Osteocyte (in vitro differentiated cells): Measurements from ENCODE around the gene SHOC1. TPM values are rescaled to one million over a fixed set of nuclear protein-coding genes. Genes with fewer than 3 reads are reported as not detected.

Experiments
- DNase-seq: peaks from one replicate; pipeline ENCODE4 v3.0.0; 2021; ENCODE audit warnings: mixed read lengths; ENCODE audit not compliant: unreplicated experiment; ENCODE audit errors: extremely low spot score
- H3K27ac Mint-ChIP-seq: one replicate; pipeline ENCODE4 v1.8.0; 2021; ENCODE audit warnings: mild to moderate bottlenecking, mixed read lengths; ENCODE audit not compliant: unreplicated experiment
- H3K27me3 Mint-ChIP-seq: one replicate; pipeline ENCODE4 v1.8.0; 2021; ENCODE audit warnings: mixed read lengths; ENCODE audit not compliant: unreplicated experiment
- H3K36me3 Mint-ChIP-seq: one replicate; pipeline ENCODE4 v1.8.0; 2021; ENCODE audit warnings: mixed read lengths; ENCODE audit not compliant: unreplicated experiment
- H3K4me1 Mint-ChIP-seq: one replicate; pipeline ENCODE4 v1.8.0; 2021; ENCODE audit warnings: mixed read lengths; ENCODE audit not compliant: unreplicated experiment
- H3K4me3 Mint-ChIP-seq: one replicate; pipeline ENCODE4 v1.8.0; 2021; ENCODE audit warnings: mild to moderate bottlenecking, moderate library complexity, mixed read lengths; ENCODE audit not compliant: unreplicated experiment
- H3K9me3 Mint-ChIP-seq: one replicate; pipeline ENCODE4 v1.8.0; 2021; ENCODE audit warnings: mixed read lengths; ENCODE audit not compliant: unreplicated experiment
- long read RNA-seq: library from polyadenylated mRNA; unstranded; transcript quantifications from one replicate; pipeline ENCODE4 v2.0.0, GENCODE V29; 2021
- total RNA-seq: library from RNA; stranded (reverse); gene quantifications from 2 replicates; pipeline ENCODE4 v1.2.1, GENCODE V29; 2021
- TF ChIP-seq, protein P1 (sequence below): fragments of 200-600 bp; sonication (generic); IDR thresholded peaks from 2 replicates; pipeline ENCODE4 v1.5.0; 2021; ENCODE audit warnings: antibody characterized with exemption, mild to moderate bottlenecking, moderate library complexity

Gene SHOC1
- total RNA-seq: not detected in 2 replicates
- long read RNA-seq, partial matches to known transcripts: 0 of 1 reads
- long read RNA-seq, other reads (novel, unspliced or antisense): 1 of 1 reads

DNA sequence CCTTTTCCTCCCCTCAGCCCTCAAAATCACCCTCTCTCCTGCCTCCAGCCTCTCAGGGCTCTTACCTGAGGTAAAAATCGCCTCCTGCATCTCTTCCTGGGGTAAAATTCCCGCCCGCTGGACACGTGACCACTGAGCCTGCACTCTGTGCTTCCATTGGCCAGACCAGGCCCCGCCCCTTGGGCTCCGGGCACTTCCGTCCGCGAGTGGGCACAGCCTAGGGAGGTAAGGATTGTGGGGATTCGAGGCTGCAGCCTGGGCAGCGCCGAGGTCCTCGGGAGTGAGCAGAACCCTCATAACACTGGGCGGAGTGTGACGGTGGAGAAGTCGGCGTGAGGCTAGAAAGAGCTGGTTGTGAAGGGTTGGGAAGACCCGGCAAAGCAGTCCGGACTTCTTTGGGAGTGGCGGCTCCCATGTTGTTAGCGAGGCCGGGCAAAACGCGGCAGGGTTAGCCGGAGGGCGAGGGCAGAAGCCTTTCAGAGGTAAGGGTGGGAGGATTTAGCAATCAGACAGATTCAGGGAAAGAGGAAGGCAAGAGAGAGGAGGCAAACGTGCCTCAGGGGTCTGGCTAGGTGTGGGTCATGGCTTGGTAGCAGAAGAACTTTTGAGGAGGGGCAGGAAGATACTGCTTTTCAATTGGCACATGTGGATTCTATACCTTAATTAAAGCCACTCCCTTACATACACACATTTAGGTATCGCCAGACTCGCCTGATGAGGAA lies at the start of gene SHOC1:
Gene SHOC1, minus strand, starts transcription at position 103 of the 722 bp plus-strand sequence. CDS start 3,519 bp downstream, outside the sequence.
- H3K27me3 Mint-ChIP-seq: no peaks in the 10 kb centered on the region
- no peak within 1 kb of the TSS for H3K27ac Mint-ChIP-seq
- H3K36me3 Mint-ChIP-seq: no peaks in the 10 kb centered on the region
- H3K4me1 Mint-ChIP-seq: no peaks in the 10 kb centered on the region
- TF ChIP-seq, protein P1, sequence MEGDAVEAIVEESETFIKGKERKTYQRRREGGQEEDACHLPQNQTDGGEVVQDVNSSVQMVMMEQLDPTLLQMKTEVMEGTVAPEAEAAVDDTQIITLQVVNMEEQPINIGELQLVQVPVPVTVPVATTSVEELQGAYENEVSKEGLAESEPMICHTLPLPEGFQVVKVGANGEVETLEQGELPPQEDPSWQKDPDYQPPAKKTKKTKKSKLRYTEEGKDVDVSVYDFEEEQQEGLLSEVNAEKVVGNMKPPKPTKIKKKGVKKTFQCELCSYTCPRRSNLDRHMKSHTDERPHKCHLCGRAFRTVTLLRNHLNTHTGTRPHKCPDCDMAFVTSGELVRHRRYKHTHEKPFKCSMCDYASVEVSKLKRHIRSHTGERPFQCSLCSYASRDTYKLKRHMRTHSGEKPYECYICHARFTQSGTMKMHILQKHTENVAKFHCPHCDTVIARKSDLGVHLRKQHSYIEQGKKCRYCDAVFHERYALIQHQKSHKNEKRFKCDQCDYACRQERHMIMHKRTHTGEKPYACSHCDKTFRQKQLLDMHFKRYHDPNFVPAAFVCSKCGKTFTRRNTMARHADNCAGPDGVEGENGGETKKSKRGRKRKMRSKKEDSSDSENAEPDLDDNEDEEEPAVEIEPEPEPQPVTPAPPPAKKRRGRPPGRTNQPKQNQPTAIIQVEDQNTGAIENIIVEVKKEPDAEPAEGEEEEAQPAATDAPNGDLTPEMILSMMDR: no peak
- no peak within 1 kb of the TSS for H3K4me3 Mint-ChIP-seq
- peaks cover 3% of the 10 kb centered on the region for H3K9me3 Mint-ChIP-seq
- no peak for DNase-seq

DNA sequence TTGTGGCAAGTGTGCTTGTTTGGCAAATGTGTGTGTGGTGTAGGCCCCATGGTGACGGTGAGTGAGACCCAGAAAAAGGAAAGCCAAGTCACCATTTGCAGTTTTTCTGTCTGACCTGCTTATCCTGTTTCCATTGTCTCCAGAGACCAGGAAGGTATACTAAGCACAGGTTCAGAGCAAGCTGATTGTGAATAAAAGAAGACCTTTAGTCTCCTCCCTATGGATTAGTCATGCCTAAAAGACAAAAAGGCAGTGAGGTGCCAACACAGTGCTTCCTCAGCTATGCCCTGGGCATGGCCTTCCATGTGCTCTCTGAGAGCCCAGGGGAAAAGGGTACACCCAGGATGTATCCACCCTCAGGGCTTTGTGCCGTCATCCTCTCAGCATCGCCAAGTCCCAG lies 49.2 kb upstream of the SHOC1 start:
- Mint-ChIP-seq H3K36me3 (no peaks in the 10 kb centered on the region), H3K4me1 (peaks cover 5% of the 10 kb centered on the region), H3K4me3 (no peak overlapping the region), H3K9me3 (no peaks in the 10 kb centered on the region), H3K27me3 (no peaks in the 10 kb centered on the region), H3K27ac (no peak overlapping the region)
- TF ChIP-seq, protein P1: no peak
- no peak for DNase-seq

DNA sequence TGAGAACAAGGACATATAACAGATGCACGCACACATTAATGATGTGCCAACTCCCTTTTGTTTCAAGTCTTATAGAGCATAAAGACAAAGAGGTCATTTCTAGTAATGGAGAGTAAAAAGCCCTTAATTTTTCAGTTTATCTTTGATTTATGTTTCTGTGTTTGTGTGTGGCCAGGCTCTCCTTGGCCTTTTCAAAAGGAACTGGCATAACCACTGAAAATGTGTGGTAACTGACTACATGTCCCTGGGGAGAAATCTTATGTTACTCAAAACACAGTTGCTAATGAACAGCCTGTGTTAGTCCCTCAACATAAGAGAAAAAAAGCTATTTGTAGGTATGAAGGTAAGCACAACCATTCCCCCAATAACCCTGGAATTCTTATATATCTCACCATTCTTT lies 47.6 kb upstream of the SHOC1 start:
- Mint-ChIP-seq H3K4me3 (no peak overlapping the region), H3K4me1 (peaks cover 4% of the 10 kb centered on the region), H3K36me3 (no peaks in the 10 kb centered on the region), H3K9me3 (no peaks in the 10 kb centered on the region), H3K27me3 (no peaks in the 10 kb centered on the region), H3K27ac (no peak overlapping the region)
- TF ChIP-seq, protein P1: no peak
- no peak for DNase-seq

DNA sequence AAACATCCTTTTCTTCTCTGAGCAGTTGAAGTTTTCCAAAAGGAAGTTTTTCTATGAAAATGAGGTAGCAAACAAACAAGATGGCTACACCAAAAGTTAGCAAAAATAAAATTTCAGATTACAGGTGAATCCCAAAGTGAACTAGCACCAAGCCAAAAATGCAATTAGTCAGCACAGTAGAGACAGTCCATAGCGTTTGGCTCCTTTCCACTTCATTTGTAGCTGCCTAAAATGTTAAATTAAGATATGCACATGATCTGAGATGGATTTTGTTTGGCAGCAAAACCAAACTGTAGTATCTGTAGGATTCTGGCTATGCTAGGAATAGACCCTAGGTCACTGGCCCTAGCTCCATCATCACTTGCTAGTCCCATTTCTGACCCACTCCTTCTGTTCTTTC lies 45.7 kb upstream of the SHOC1 start:
- Mint-ChIP-seq H3K27ac (no peak overlapping the region), H3K9me3 (no peaks in the 10 kb centered on the region), H3K4me1 (peaks cover 4% of the 10 kb centered on the region), H3K27me3 (no peaks in the 10 kb centered on the region), H3K36me3 (no peaks in the 10 kb centered on the region), H3K4me3 (no peak overlapping the region)
- TF ChIP-seq, protein P1: no peak
- no peak for DNase-seq

DNA sequence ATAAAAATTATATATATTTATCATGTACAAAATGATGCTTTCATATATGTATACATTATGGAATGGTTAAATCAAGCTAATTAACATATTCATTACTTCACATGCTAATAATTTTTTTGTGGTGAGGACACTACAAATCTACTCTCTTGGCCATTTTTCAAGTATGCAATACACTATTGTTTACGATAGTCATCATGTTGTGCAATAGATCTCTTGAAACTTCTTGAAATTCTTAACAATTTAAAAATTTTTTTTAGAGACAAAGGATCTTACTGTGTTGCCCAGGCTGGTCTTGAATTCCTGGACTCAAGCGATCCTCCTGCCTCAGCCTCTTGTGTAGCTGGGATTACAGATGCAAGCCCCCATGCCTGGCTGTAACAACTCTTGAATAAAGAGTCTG lies 45.2 kb upstream of the SHOC1 start:
- TF ChIP-seq, protein P1: no peak
- DNase-seq: no peak
- Mint-ChIP-seq H3K27me3 (no peaks in the 10 kb centered on the region), H3K9me3 (peaks cover 3% of the 10 kb centered on the region), H3K27ac (no peak overlapping the region), H3K4me1 (peaks cover 4% of the 10 kb centered on the region), H3K4me3 (no peak overlapping the region), H3K36me3 (no peaks in the 10 kb centered on the region)
